ENCODE data around the gene SLC39A10. TPM values are rescaled to one million over a fixed set of nuclear protein-coding genes. Genes with fewer than 3 reads are reported as not detected.

The SLC39A10 gene
- total RNA-seq, 1 experiment from 2014 or later = 167 TPM

DNA sequence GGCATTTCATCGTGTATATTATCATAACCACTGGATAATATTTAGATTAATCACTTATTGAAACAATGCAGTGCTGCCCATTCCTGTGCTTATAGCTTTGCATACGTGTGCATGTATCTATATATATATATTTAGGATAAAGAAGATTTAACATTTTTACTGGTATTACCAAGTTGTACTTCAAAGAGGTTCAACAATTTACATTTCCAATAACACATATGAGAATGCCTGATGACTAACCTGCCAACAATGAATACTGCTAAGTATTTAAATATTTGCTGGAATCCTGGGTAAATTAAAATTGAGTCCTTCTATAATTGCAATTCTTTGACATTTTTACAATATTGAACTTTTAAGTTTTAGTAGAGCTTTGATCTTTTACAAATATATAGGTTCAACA, 111.4 kb downstream of the SLC39A10 start:
- Mint-ChIP-seq H3K4me3 (no peak overlapping the region), H3K9me3 (peaks cover 27% of the 10 kb centered on the region), H3K27me3 (ENCODE audit: low read depth) (no peaks in the 10 kb centered on the region), H3K4me1 (no peaks in the 10 kb centered on the region), H3K36me3 (peaks cover 6% of the 10 kb centered on the region), H3K27ac (no peak overlapping the region)
- TF ChIP-seq IRF2 (CRISPR knock-in tag; IDR thresholded peaks at IDR 0.05; ENCODE audit: borderline replicate concordance, low read depth) = no peak
- TF ChIP-seq, protein P1, sequence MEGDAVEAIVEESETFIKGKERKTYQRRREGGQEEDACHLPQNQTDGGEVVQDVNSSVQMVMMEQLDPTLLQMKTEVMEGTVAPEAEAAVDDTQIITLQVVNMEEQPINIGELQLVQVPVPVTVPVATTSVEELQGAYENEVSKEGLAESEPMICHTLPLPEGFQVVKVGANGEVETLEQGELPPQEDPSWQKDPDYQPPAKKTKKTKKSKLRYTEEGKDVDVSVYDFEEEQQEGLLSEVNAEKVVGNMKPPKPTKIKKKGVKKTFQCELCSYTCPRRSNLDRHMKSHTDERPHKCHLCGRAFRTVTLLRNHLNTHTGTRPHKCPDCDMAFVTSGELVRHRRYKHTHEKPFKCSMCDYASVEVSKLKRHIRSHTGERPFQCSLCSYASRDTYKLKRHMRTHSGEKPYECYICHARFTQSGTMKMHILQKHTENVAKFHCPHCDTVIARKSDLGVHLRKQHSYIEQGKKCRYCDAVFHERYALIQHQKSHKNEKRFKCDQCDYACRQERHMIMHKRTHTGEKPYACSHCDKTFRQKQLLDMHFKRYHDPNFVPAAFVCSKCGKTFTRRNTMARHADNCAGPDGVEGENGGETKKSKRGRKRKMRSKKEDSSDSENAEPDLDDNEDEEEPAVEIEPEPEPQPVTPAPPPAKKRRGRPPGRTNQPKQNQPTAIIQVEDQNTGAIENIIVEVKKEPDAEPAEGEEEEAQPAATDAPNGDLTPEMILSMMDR (IDR thresholded peaks at IDR 0.05) = no peak
- TF ChIP-seq, protein P2, sequence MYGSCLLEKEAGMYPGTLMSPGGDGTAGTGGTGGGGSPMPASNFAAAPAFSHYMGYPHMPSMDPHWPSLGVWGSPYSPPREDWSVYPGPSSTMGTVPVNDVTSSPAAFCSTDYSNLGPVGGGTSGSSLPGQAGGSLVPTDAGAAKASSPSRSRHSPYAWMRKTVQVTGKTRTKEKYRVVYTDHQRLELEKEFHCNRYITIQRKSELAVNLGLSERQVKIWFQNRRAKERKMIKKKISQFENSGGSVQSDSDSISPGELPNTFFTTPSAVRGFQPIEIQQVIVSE (CRISPR knock-in tag; IDR thresholded peaks at IDR 0.05; ENCODE audit: borderline replicate concordance) = no peak
- TF ChIP-seq SP1 (CRISPR knock-in tag; conservative IDR thresholded peaks at IDR 0.05) = no peak
- no peak for TF ChIP-seq TEAD1 (CRISPR knock-in tag; IDR thresholded peaks at IDR 0.05)
- no peak for TF ChIP-seq FOXJ3 (CRISPR knock-in tag; IDR thresholded peaks at IDR 0.05; ENCODE audit: borderline replicate concordance)
- no peak for TF ChIP-seq MYBL2 (CRISPR knock-in tag; IDR thresholded peaks at IDR 0.05)
- TF ChIP-seq, protein P3, sequence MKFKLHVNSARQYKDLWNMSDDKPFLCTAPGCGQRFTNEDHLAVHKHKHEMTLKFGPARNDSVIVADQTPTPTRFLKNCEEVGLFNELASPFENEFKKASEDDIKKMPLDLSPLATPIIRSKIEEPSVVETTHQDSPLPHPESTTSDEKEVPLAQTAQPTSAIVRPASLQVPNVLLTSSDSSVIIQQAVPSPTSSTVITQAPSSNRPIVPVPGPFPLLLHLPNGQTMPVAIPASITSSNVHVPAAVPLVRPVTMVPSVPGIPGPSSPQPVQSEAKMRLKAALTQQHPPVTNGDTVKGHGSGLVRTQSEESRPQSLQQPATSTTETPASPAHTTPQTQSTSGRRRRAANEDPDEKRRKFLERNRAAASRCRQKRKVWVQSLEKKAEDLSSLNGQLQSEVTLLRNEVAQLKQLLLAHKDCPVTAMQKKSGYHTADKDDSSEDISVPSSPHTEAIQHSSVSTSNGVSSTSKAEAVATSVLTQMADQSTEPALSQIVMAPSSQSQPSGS (CRISPR knock-in tag; IDR thresholded peaks at IDR 0.05; ENCODE audit: borderline replicate concordance, low read depth) = no peak
- TF ChIP-seq, protein P4, sequence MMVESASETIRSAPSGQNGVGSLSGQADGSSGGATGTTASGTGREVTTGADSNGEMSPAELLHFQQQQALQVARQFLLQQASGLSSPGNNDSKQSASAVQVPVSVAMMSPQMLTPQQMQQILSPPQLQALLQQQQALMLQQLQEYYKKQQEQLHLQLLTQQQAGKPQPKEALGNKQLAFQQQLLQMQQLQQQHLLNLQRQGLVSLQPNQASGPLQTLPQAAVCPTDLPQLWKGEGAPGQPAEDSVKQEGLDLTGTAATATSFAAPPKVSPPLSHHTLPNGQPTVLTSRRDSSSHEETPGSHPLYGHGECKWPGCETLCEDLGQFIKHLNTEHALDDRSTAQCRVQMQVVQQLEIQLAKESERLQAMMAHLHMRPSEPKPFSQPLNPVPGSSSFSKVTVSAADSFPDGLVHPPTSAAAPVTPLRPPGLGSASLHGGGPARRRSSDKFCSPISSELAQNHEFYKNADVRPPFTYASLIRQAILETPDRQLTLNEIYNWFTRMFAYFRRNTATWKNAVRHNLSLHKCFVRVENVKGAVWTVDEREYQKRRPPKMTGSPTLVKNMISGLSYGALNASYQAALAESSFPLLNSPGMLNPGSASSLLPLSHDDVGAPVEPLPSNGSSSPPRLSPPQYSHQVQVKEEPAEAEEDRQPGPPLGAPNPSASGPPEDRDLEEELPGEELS (CRISPR knock-in tag; IDR thresholded peaks at IDR 0.05) = no peak
- TF ChIP-seq, protein P5, sequence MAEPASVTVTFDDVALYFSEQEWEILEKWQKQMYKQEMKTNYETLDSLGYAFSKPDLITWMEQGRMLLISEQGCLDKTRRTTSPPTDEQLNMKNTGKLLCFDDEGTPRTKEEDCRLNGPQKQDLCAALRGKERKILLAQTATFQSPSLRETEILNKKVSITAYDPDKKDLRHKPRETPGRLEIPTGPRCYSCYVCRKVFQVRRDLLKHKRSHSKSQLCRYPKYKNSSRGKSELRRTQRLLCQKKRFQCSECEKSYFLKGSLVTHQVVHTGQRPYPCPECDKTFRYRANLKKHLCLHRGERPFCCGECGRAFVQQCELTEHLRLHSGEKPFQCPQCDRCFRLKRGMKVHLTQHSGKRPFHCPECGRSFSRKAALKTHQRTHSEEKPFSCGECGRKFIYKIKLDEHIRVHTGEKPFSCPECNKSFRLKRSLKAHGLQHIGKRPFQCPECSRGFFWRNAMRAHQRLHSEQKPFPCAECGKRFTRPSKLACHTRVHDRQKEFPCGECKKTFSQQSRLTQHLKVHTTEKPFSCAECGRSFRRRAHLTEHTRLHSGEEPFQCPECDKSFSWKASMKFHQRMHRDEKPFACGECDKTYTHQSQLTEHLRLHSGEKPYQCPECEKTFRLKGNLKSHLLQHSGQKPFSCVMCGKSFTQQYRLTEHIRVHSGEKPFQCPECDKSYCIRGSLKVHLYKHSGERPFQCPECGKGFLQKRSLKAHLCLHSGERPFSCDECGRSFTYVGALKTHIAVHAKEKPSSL (CRISPR knock-in tag; conservative IDR thresholded peaks at IDR 0.05) = no peak
- no peak for TF ChIP-seq NFATC4 (CRISPR knock-in tag; IDR thresholded peaks at IDR 0.05)
- TF ChIP-seq, protein P6, sequence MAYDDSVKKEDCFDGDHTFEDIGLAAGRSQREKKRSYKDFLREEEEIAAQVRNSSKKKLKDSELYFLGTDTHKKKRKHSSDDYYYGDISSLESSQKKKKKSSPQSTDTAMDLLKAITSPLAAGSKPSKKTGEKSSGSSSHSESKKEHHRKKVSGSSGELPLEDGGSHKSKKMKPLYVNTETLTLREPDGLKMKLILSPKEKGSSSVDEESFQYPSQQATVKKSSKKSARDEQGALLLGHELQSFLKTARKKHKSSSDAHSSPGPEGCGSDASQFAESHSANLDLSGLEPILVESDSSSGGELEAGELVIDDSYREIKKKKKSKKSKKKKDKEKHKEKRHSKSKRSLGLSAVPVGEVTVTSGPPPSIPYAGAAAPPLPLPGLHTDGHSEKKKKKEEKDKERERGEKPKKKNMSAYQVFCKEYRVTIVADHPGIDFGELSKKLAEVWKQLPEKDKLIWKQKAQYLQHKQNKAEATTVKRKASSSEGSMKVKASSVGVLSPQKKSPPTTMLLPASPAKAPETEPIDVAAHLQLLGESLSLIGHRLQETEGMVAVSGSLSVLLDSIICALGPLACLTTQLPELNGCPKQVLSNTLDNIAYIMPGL (CRISPR knock-in tag; IDR thresholded peaks at IDR 0.05) = no peak
- CTCF ChIA-PET = no interaction called here
- DNase-seq (ENCODE audit: low spot score) = no peak
- ATAC-seq = no peak
- POLR2A ChIA-PET = no interaction called here

DNA sequence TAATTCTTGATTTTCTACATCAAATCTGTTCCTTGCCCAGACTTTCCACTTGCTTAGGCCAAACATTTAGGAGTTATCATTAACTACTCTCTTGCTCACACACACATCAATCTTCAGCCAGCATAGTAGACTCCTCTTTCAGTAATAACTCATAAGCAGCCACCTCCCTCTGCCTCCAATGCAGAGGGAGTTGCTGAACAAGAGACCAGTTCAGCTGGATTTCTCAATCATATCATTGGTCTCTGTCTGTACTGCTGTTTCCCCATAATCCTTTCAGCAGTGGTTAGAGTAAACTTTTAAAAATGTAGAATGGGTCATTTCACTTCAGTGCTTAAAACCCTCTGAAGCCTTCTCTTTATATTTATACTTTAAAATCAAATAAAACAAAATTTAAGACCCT, 112.9 kb downstream of the SLC39A10 start:
- Mint-ChIP-seq H3K27ac (no peak overlapping the region), H3K36me3 (no peaks in the 10 kb centered on the region), H3K27me3 (ENCODE audit: low read depth) (no peaks in the 10 kb centered on the region), H3K4me3 (no peak overlapping the region), H3K9me3 (peaks cover 14% of the 10 kb centered on the region), H3K4me1 (peaks cover 7% of the 10 kb centered on the region)
- ATAC-seq (no peak), DNase-seq (ENCODE audit: low spot score) (no peak)
- ChIA-PET CTCF (no interaction called here), POLR2A (no interaction called here)
- TF ChIP-seq TEAD1 (CRISPR knock-in tag; IDR thresholded peaks at IDR 0.05) (no peak), SP1 (CRISPR knock-in tag; conservative IDR thresholded peaks at IDR 0.05) (no peak), GRHL2 (CRISPR knock-in tag; IDR thresholded peaks at IDR 0.05; ENCODE audit: insufficient replicate concordance, severe bottlenecking) (no peak), ZNF219 (CRISPR knock-in tag; IDR thresholded peaks at IDR 0.05; ENCODE audit: borderline replicate concordance) (no peak), ZNF232 (CRISPR knock-in tag; IDR thresholded peaks at IDR 0.05) (no peak)
- TF ChIP-seq, protein P7, sequence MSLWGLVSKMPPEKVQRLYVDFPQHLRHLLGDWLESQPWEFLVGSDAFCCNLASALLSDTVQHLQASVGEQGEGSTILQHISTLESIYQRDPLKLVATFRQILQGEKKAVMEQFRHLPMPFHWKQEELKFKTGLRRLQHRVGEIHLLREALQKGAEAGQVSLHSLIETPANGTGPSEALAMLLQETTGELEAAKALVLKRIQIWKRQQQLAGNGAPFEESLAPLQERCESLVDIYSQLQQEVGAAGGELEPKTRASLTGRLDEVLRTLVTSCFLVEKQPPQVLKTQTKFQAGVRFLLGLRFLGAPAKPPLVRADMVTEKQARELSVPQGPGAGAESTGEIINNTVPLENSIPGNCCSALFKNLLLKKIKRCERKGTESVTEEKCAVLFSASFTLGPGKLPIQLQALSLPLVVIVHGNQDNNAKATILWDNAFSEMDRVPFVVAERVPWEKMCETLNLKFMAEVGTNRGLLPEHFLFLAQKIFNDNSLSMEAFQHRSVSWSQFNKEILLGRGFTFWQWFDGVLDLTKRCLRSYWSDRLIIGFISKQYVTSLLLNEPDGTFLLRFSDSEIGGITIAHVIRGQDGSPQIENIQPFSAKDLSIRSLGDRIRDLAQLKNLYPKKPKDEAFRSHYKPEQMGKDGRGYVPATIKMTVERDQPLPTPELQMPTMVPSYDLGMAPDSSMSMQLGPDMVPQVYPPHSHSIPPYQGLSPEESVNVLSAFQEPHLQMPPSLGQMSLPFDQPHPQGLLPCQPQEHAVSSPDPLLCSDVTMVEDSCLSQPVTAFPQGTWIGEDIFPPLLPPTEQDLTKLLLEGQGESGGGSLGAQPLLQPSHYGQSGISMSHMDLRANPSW (CRISPR knock-in tag; conservative IDR thresholded peaks at IDR 0.05; ENCODE audit: low read depth) = no peak
- TF ChIP-seq, protein P8, sequence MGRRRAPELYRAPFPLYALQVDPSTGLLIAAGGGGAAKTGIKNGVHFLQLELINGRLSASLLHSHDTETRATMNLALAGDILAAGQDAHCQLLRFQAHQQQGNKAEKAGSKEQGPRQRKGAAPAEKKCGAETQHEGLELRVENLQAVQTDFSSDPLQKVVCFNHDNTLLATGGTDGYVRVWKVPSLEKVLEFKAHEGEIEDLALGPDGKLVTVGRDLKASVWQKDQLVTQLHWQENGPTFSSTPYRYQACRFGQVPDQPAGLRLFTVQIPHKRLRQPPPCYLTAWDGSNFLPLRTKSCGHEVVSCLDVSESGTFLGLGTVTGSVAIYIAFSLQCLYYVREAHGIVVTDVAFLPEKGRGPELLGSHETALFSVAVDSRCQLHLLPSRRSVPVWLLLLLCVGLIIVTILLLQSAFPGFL (CRISPR knock-in tag; IDR thresholded peaks at IDR 0.05; ENCODE audit: borderline replicate concordance) = no peak
